ENCODE measurements around the gene CEACAM1. TPM values are rescaled to one million over a fixed set of nuclear protein-coding genes. Genes with fewer than 3 reads are reported as not detected.
A peak's percentile ranks its signal among the peaks of the same experiment; 100 is the strongest.

The CEACAM1 gene
- total and polyA plus RNA-seq, 2 experiments from 2014 or later: 0.63 to 3.0 TPM

GRCh38 chr19:42553292-42554045 lies 25.2 kb upstream of the CEACAM1 start:
- ATAC-seq (peak; percentile 17; the same call in 1 of the 3 replicates), DNase-seq (ENCODE audit: low spot score) (no peak)
- H2AFZ ChIP-seq: no peak overlapping the region
- peaks cover 30% of the 10 kb centered on the region for H3K9me3 Mint-ChIP-seq
- H3K4me1 Mint-ChIP-seq: peaks cover 33% of the 10 kb centered on the region
- no peaks in the 10 kb centered on the region for H3K79me2 ChIP-seq (replicated peaks; ENCODE audit: insufficient read depth)
- H3K27me3 Mint-ChIP-seq (ENCODE audit: insufficient read depth, low read depth, poor library complexity): peaks cover 12% of the 10 kb centered on the region
- no peak overlapping the region for H3K4me2 ChIP-seq
- H4K20me1 ChIP-seq (replicated peaks; ENCODE audit: insufficient read depth): no peaks in the 10 kb centered on the region
- TF ChIP-seq NANOG (IDR thresholded peaks at IDR 0.05; ENCODE audit: borderline replicate concordance) (no peak), EZH2phosphoT487 (IDR thresholded peaks at IDR 0.05; ENCODE audit: unreplicated experiment) (no peak), JUNB (IDR thresholded peaks at IDR 0.05; ENCODE audit: unreplicated experiment) (no peak), STAT1 (IDR thresholded peaks at IDR 0.05; ENCODE audit: unreplicated experiment) (no peak), POLR2AphosphoS5 (IDR thresholded peaks at IDR 0.05; ENCODE audit: low read depth) (no peak), ZNF114 (CRISPR knock-in tag; IDR thresholded peaks at IDR 0.05) (no peak), CREB1 (CRISPR knock-in tag; IDR thresholded peaks at IDR 0.05; ENCODE audit: low read depth) (no peak), ZNF331 (CRISPR knock-in tag; IDR thresholded peaks at IDR 0.05; ENCODE audit: low read depth) (no peak), ZNF462 (CRISPR knock-in tag; IDR thresholded peaks at IDR 0.05) (no peak), CTCF (conservative IDR thresholded peaks at IDR 0.05; ENCODE audit: low read depth in 2 of 2) (no peak), REST (IDR thresholded peaks at IDR 0.05; ENCODE audit: unreplicated experiment) (no peak), EZH2 (IDR thresholded peaks at IDR 0.05; ENCODE audit: low read depth, unreplicated experiment) (no peak), ETS1 (IDR thresholded peaks at IDR 0.05) (no peak)
- H3K27ac Mint-ChIP-seq: no peak overlapping the region
- H3K27ac ChIP-seq (ENCODE audit: low read depth): no peak overlapping the region
- peaks cover 20% of the 10 kb centered on the region for H3K4me1 ChIP-seq (ENCODE audit: insufficient read depth)
- no peaks in the 10 kb centered on the region for H3F3A ChIP-seq (replicated peaks; ENCODE audit: low read depth)
- no peaks in the 10 kb centered on the region for H3K27me3 ChIP-seq (ENCODE audit: insufficient read depth)
- no peak overlapping the region for H3K4me3 ChIP-seq
- H3K36me3 ChIP-seq (ENCODE audit: insufficient read depth): no peaks in the 10 kb centered on the region
- H3K4me3 Mint-ChIP-seq: no peak overlapping the region
- no peaks in the 10 kb centered on the region for H3K9me2 ChIP-seq (ENCODE audit: insufficient read depth)
- peaks cover 21% of the 10 kb centered on the region for H3K36me3 Mint-ChIP-seq (ENCODE audit: low read depth)

Measured in GM23338 (cell line).